OCI-LY7 (cell line): ENCODE data around the gene TPMT.

Experiments used
- CTCF ChIP-seq: fragments of 200-600 bp; sonication (generic); conservative IDR thresholded peaks from 2 replicates; pipeline ENCODE4 v1.5.1; 2014; ENCODE audit warnings: mild to moderate bottlenecking, antibody characterized with exemption, low read length, moderate library complexity, mixed read lengths
- EZH2phosphoT487 ChIP-seq: fragments of 200-600 bp; sonication (generic); IDR thresholded peaks from 2 replicates; pipeline ENCODE4 v1.6.1; 2018; ENCODE audit warnings: low read depth, borderline replicate concordance, mild to moderate bottlenecking, mixed run types, antibody characterized with exemption, low read length, moderate library complexity, mixed read lengths

- TF ChIP-seq CTCF (no peak), EZH2phosphoT487 (no peak)
Observed at GRCh38 chr6:18166312-18167036, 11.6 kb upstream of the TPMT start.
